ENCODE data around the gene GALM. TPM values are rescaled to one million over a fixed set of nuclear protein-coding genes. Genes with fewer than 3 reads are reported as not detected.

GALM gene
- total and polyA plus RNA-seq, 2 of the 8 experiments (the other 6 are each of a cell fraction or from before 2014, with no cell fraction given) = 9.9 to 13.1 TPM

DNA sequence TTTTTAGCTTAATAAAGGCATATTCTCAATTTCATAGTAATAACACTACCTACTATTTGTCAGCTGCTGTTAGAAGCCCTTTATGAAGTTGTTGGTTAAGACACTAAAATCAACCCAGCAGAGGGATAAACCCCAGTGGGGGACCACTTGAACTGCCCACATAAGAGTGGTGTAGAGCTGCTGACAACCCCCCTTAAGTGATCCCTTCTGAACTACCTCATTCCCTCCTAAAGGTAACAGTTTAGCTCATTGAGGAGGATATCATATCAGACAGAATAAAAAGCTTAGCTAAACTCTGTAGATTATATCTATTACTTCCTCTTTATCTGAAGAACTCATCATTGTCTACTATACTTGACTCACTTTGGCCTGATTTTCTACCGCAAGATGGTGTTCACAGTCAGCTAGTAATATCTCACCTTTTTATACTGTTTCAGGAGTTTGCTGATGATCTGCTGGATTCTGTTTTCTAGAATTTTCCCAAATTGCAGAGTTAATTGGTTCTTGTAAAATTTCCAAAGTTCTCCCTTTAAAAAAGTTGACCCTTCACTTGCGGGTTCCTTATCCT is 16.2 kb downstream of the GALM start:
- no peak overlapping the region for H3K27ac ChIP-seq (ENCODE audit: low read depth, low read length)
- H3K4me3 ChIP-seq (ENCODE audit: extremely low read depth in 1 of 4, insufficient read depth in 2 of 4, low read depth in 3 of 4, low read length in 4 of 4) = no peak overlapping the region
- no peak overlapping the region for H3K4me2 ChIP-seq (ENCODE audit: insufficient read depth in 1 of 2, low read depth in 2 of 2, low read length in 2 of 2)
- no peak overlapping the region for H2BK5ac ChIP-seq (ENCODE audit: low read depth, low read length)
- H3K23ac ChIP-seq (ENCODE audit: insufficient read length) = no peak overlapping the region
- H3K36me3 ChIP-seq (ENCODE audit: control insufficient read depth in 2 of 4, insufficient read depth in 4 of 4, low read length in 3 of 4) = peaks cover 0 to 8% (median 0%) of the 10 kb centered on the region in 4 experiments; a peak in 1 of 8 replicates
- no peak overlapping the region for H2BK120ac ChIP-seq (replicated peaks; ENCODE audit: low read depth, low read length)
- no peak overlapping the region for H3K4ac ChIP-seq (replicated peaks; ENCODE audit: insufficient read length, low read depth, low read length)
- WGBS, 2 experiments (ENCODE audit: extremely low coverage in 1 of 2, insufficient coverage in 1 of 2, insufficient read length in 1 of 2, insufficient replicate concordance in 2 of 2, low coverage in 1 of 2, low lambda C conversion rate in 2 of 2, missing lambda C conversion rate in 1 of 2) = 97% methylated on average over 2 of the region's 2 CpGs; no CpG with 5 or more reads in 1 of the 2 experiments
- H3K4me1 ChIP-seq (replicated peaks in 1 of 4; ENCODE audit: control insufficient read depth in 3 of 4, insufficient read depth in 4 of 4, low read length in 3 of 4) = no peaks in the 10 kb centered on the region
- no peaks in the 10 kb centered on the region for H4K20me1 ChIP-seq (replicated peaks in 1 of 2; ENCODE audit: control insufficient read depth in 1 of 2, insufficient read depth in 2 of 2, low read length in 2 of 2)
- no peak overlapping the region for H2AFZ ChIP-seq (ENCODE audit: low read length)
- no peak overlapping the region for H2AK5ac ChIP-seq (ENCODE audit: low read depth, low read length)
- no peak overlapping the region for H4K91ac ChIP-seq (replicated peaks; ENCODE audit: insufficient read length, low read length)
- H2BK20ac ChIP-seq (ENCODE audit: low read length) = no peak overlapping the region
- FAIRE-seq = no peak
- no peaks in the 10 kb centered on the region for H3K27me3 ChIP-seq (replicated peaks in 1 of 4; ENCODE audit: control insufficient read depth in 3 of 4, extremely low read depth in 1 of 4, insufficient read depth in 3 of 4, low read length in 3 of 4)
- no peak overlapping the region for H3K14ac ChIP-seq (ENCODE audit: insufficient read length)
- no peaks in the 10 kb centered on the region for H3K23me2 ChIP-seq (ENCODE audit: low read depth, low read length)
- H3K56ac ChIP-seq (replicated peaks; ENCODE audit: insufficient read length, low read depth, low read length) = no peak overlapping the region
- no peak overlapping the region for H4K8ac ChIP-seq (ENCODE audit: extremely low read depth, insufficient read depth, low read length)
- H3K9me3 ChIP-seq (ENCODE audit: insufficient read depth in 2 of 2, low read depth in 1 of 2, low read length in 1 of 2) = no peaks in the 10 kb centered on the region
- DNase-seq (ENCODE audit: low read depth in 1 of 2, low spot score in 2 of 2) = no peak
- H3K18ac ChIP-seq (ENCODE audit: extremely low read depth, low read length) = no peak overlapping the region
- H4K5ac ChIP-seq (ENCODE audit: insufficient read length, low read depth, low read length) = no peak overlapping the region
- POLR2A ChIA-PET (ENCODE audit: partially characterized antibody) = interaction anchor here (1.1 to 1.3 kb wide), 2 partner anchors 16 to 69 kb away, joined by 3 to 8 read pairs; partner anchors contain the start of genes GALM and SRSF7
- no peak overlapping the region for H2BK15ac ChIP-seq (ENCODE audit: low read length)
- H3K9ac ChIP-seq (replicated peaks in 1 of 4; ENCODE audit: extremely low read depth in 1 of 4, low read depth in 3 of 4, low read length in 3 of 4) = no peak overlapping the region
- no peak overlapping the region for H2BK12ac ChIP-seq (ENCODE audit: low read depth, low read length)
- CTCF ChIA-PET (ENCODE audit: partially characterized antibody) = interaction anchor here (0.6 to 1.2 kb wide), 5 partner anchors 29 to 106 kb away, joined by 3 to 4 read pairs (median 3); no protein-coding TSS in a partner anchor
- H3K79me2 ChIP-seq (ENCODE audit: control insufficient read depth in 1 of 2, insufficient read depth in 2 of 2, low read length in 2 of 2) = no peaks in the 10 kb centered on the region
- H3K79me1 ChIP-seq (ENCODE audit: low read depth, low read length) = no peaks in the 10 kb centered on the region
- no peak for TF ChIP-seq TAF1 (IDR thresholded peaks at IDR 0.05; ENCODE audit: low read depth, low read length)
- TF ChIP-seq, protein P1, sequence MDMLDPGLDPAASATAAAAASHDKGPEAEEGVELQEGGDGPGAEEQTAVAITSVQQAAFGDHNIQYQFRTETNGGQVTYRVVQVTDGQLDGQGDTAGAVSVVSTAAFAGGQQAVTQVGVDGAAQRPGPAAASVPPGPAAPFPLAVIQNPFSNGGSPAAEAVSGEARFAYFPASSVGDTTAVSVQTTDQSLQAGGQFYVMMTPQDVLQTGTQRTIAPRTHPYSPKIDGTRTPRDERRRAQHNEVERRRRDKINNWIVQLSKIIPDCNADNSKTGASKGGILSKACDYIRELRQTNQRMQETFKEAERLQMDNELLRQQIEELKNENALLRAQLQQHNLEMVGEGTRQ (IDR thresholded peaks at IDR 0.05; ENCODE audit: low read length) = no peak
- TF ChIP-seq SP1 (IDR thresholded peaks at IDR 0.05; ENCODE audit: low read depth, low read length) = no peak
- TF ChIP-seq, protein P2, sequence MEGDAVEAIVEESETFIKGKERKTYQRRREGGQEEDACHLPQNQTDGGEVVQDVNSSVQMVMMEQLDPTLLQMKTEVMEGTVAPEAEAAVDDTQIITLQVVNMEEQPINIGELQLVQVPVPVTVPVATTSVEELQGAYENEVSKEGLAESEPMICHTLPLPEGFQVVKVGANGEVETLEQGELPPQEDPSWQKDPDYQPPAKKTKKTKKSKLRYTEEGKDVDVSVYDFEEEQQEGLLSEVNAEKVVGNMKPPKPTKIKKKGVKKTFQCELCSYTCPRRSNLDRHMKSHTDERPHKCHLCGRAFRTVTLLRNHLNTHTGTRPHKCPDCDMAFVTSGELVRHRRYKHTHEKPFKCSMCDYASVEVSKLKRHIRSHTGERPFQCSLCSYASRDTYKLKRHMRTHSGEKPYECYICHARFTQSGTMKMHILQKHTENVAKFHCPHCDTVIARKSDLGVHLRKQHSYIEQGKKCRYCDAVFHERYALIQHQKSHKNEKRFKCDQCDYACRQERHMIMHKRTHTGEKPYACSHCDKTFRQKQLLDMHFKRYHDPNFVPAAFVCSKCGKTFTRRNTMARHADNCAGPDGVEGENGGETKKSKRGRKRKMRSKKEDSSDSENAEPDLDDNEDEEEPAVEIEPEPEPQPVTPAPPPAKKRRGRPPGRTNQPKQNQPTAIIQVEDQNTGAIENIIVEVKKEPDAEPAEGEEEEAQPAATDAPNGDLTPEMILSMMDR (IDR thresholded peaks at IDR 0.05; ENCODE audit: control extremely low read depth in 1 of 3, insufficient read depth in 1 of 3, low read depth in 1 of 3, low read length in 3 of 3) = no peak
- TF ChIP-seq POU5F1 (IDR thresholded peaks at IDR 0.05; ENCODE audit: low read depth, low read length) = no peak
- no peak for TF ChIP-seq ASH2L (IDR thresholded peaks at IDR 0.05; ENCODE audit: low read length)
- TF ChIP-seq KDM5A (IDR thresholded peaks at IDR 0.05; ENCODE audit: low read length) = no peak
- TF ChIP-seq SIN3A (conservative IDR thresholded peaks at IDR 0.05 in 1 of 2, IDR thresholded peaks at IDR 0.05 in 1 of 2; ENCODE audit: low read depth in 1 of 2, low read length in 2 of 2) = no peak
- no peak for TF ChIP-seq NANOG (IDR thresholded peaks at IDR 0.05; ENCODE audit: insufficient read depth, low read depth, low read length, poor library complexity, severe bottlenecking)
- no peak for TF ChIP-seq TBP (IDR thresholded peaks at IDR 0.05; ENCODE audit: low read depth, low read length)
